Measurements from ENCODE around the gene SREBF2.

The SREBF2 gene

DNA sequence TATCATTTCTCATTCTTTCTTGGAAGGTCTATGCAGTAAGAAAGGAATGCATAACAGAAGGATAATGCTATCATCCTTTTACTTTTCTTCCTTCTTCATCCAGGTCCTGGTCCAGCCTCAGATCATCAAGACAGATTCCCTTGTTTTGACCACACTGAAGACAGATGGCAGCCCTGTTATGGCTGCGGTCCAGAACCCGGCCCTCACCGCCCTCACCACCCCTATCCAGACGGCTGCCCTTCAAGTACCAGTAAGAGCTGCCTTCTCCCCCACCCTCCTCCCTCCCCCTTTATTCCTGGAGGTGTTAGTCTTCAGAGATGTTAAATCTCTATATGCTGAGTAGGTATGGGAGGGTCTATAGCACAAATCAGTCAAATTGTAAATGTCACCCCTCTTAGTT, 37.9 kb downstream of the SREBF2 start:
- Histone ChIP-seq H3K4me2 (ENCODE audit: low read depth, low read length, poor library complexity, severe bottlenecking) (no peak overlapping the region), H3K9ac (ENCODE audit: low read depth, low read length, poor library complexity, severe bottlenecking) (no peak overlapping the region), H2AFZ (ENCODE audit: low read length) (no peak overlapping the region), H3K27me3 (ENCODE audit: insufficient read depth, low read length, poor library complexity, severe bottlenecking) (no peaks in the 10 kb centered on the region), H3K79me2 (ENCODE audit: insufficient read depth, low read length) (peaks cover 29% of the 10 kb centered on the region), H3K4me1 (ENCODE audit: insufficient read depth, low read length, poor library complexity, severe bottlenecking) (no peaks in the 10 kb centered on the region), H4K20me1 (ENCODE audit: insufficient read depth, low read length, poor library complexity, severe bottlenecking) (peaks cover 24% of the 10 kb centered on the region), H3K9me2 (replicated peaks; ENCODE audit: low read depth, low read length) (no peaks in the 10 kb centered on the region), H3F3A (ENCODE audit: low read depth) (no peaks in the 10 kb centered on the region), H3K36me3 (ENCODE audit: insufficient read depth, low read length) (peaks cover 93% of the 10 kb centered on the region; the same call in 1 of the 2 replicates), H3K4me3 (ENCODE audit: low read length, poor library complexity, severe bottlenecking) (no peak overlapping the region), H3K9me3 (ENCODE audit: insufficient read depth, low read depth, low read length) (no peaks in the 10 kb centered on the region)
- TF ChIP-seq, protein P1, sequence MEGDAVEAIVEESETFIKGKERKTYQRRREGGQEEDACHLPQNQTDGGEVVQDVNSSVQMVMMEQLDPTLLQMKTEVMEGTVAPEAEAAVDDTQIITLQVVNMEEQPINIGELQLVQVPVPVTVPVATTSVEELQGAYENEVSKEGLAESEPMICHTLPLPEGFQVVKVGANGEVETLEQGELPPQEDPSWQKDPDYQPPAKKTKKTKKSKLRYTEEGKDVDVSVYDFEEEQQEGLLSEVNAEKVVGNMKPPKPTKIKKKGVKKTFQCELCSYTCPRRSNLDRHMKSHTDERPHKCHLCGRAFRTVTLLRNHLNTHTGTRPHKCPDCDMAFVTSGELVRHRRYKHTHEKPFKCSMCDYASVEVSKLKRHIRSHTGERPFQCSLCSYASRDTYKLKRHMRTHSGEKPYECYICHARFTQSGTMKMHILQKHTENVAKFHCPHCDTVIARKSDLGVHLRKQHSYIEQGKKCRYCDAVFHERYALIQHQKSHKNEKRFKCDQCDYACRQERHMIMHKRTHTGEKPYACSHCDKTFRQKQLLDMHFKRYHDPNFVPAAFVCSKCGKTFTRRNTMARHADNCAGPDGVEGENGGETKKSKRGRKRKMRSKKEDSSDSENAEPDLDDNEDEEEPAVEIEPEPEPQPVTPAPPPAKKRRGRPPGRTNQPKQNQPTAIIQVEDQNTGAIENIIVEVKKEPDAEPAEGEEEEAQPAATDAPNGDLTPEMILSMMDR (conservative IDR thresholded peaks at IDR 0.05; ENCODE audit: low read length): no peak

DNA sequence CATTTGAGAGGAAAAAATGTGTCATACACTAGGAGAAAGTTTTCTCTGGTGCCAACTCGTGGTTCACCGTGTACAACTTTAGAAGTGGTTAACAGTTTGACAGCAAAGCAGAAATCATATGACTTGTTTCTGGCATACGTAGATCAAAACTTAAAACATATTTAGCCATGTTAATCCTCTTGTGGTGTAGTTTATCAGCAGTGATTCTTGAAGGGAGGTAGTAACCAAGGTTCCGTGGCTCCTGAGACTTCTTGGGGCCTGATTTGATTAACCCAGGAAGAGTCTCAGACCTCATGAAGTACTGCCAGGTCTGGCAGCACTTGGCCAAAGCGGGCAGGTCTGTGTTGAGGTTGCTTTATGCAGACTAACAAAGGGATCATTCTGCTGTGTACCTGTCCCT, 40.5 kb downstream of the SREBF2 start:
- TF ChIP-seq, protein P1 (conservative IDR thresholded peaks at IDR 0.05; ENCODE audit: low read length): no peak
- no peak for TF ChIP-seq EZH2phosphoT487 (IDR thresholded peaks at IDR 0.05; ENCODE audit: borderline replicate concordance)
- Histone ChIP-seq H3K4me2 (ENCODE audit: low read depth, low read length, poor library complexity, severe bottlenecking) (no peak overlapping the region), H3F3A (ENCODE audit: low read depth) (no peaks in the 10 kb centered on the region), H3K4me3 (ENCODE audit: low read length, poor library complexity, severe bottlenecking) (no peak overlapping the region), H3K27me3 (ENCODE audit: insufficient read depth, low read length, poor library complexity, severe bottlenecking) (no peaks in the 10 kb centered on the region), H3K79me2 (ENCODE audit: insufficient read depth, low read length) (peaks cover 6% of the 10 kb centered on the region; the same call in 1 of the 2 replicates), H3K4me1 (ENCODE audit: insufficient read depth, low read length, poor library complexity, severe bottlenecking) (no peaks in the 10 kb centered on the region), H3K9me2 (replicated peaks; ENCODE audit: low read depth, low read length) (no peaks in the 10 kb centered on the region), H3K36me3 (ENCODE audit: insufficient read depth, low read length) (peaks cover 95% of the 10 kb centered on the region), H3K9ac (ENCODE audit: low read depth, low read length, poor library complexity, severe bottlenecking) (no peak overlapping the region), H2AFZ (ENCODE audit: low read length) (no peak overlapping the region), H4K20me1 (ENCODE audit: insufficient read depth, low read length, poor library complexity, severe bottlenecking) (peaks cover 8% of the 10 kb centered on the region), H3K9me3 (ENCODE audit: insufficient read depth, low read depth, low read length) (no peaks in the 10 kb centered on the region)

DNA sequence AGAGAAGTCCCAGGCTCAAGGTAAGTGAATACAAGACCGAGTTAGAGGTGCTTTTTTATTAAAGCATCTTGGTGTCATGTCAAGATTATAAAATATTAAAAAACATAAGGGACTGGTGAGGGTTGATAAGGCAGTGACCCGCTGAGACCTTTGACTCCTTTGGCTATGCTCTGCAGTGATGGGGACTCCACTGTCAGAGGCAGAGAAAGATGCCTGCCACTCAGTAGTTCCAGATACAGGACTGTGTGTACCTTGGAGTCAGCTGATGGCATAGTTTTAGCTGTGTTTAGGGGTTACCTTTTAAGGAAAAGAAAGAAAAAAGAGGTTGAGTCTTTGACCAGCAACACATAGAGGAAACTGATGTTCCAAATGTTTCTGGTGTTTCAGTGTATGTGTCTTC, 41.2 kb downstream of the SREBF2 start:
- Histone ChIP-seq H3K9ac (ENCODE audit: low read depth, low read length, poor library complexity, severe bottlenecking) (no peak overlapping the region), H3F3A (ENCODE audit: low read depth) (no peaks in the 10 kb centered on the region), H3K4me3 (ENCODE audit: low read length, poor library complexity, severe bottlenecking) (no peak overlapping the region), H3K9me2 (replicated peaks; ENCODE audit: low read depth, low read length) (no peaks in the 10 kb centered on the region), H2AFZ (ENCODE audit: low read length) (no peak overlapping the region), H3K27me3 (ENCODE audit: insufficient read depth, low read length, poor library complexity, severe bottlenecking) (no peaks in the 10 kb centered on the region), H3K36me3 (ENCODE audit: insufficient read depth, low read length) (peaks cover 95% of the 10 kb centered on the region), H3K79me2 (ENCODE audit: insufficient read depth, low read length) (no peaks in the 10 kb centered on the region), H3K4me1 (ENCODE audit: insufficient read depth, low read length, poor library complexity, severe bottlenecking) (no peaks in the 10 kb centered on the region), H3K4me2 (ENCODE audit: low read depth, low read length, poor library complexity, severe bottlenecking) (no peak overlapping the region), H3K9me3 (ENCODE audit: insufficient read depth, low read depth, low read length) (no peaks in the 10 kb centered on the region), H4K20me1 (ENCODE audit: insufficient read depth, low read length, poor library complexity, severe bottlenecking) (peaks cover 8% of the 10 kb centered on the region)
- TF ChIP-seq, protein P1 (conservative IDR thresholded peaks at IDR 0.05; ENCODE audit: low read length): no peak
- TF ChIP-seq EZH2phosphoT487 (IDR thresholded peaks at IDR 0.05; ENCODE audit: borderline replicate concordance): no peak

Measured in Loucy (cell line).